Measurements from ENCODE around the gene KCNK15.
"Not testable (repeated sequence)": the region's sequence is repeated elsewhere in the genome, so short reads cannot be mapped to it uniquely, and the experiment has no call there.

The KCNK15 gene

GRCh38 chr20:44745598-44746366 lies at the start of gene KCNK15:
Gene KCNK15 (plus strand): TSS chr20:44745865. CDS start chr20:44745911, 46 bp downstream.
- DNase-seq (ENCODE audit: low read depth in 1 of 2, low spot score in 1 of 2), result peak in 1 of 2 donors; percentile 30

- no peak for DNase-seq (ENCODE audit: low read depth in 1 of 2, low spot score in 1 of 2)
Observed at GRCh38 chr20:44696315-44696714, 49.4 kb upstream of the KCNK15 start.

- not testable (repeated sequence) for DNase-seq (ENCODE audit: low read depth in 1 of 2, low spot score in 1 of 2)
Observed at GRCh38 chr20:44697041-44697440, 48.6 kb upstream of the KCNK15 start.

GRCh38 chr20:44698351-44698750 lies 47.3 kb upstream of the KCNK15 start:
- DNase-seq (ENCODE audit: low read depth in 1 of 2, low spot score in 1 of 2), result no peak

- DNase-seq (ENCODE audit: low read depth in 1 of 2, low spot score in 1 of 2), result no peak
Observed at GRCh38 chr20:44700306-44700705, 45.4 kb upstream of the KCNK15 start.

- no peak for DNase-seq (ENCODE audit: low read depth in 1 of 2, low spot score in 1 of 2)
Observed at GRCh38 chr20:44701118-44701857, 44.4 kb upstream of the KCNK15 start.

GRCh38 chr20:44701858-44702256 lies 43.8 kb upstream of the KCNK15 start:
- no peak for DNase-seq (ENCODE audit: low read depth in 1 of 2, low spot score in 1 of 2)

- no peak for DNase-seq (ENCODE audit: low read depth in 1 of 2, low spot score in 1 of 2)
Observed at GRCh38 chr20:44702776-44703175, 42.9 kb upstream of the KCNK15 start.

GRCh38 chr20:44703183-44703925 lies 42.3 kb upstream of the KCNK15 start:
- no peak for DNase-seq (ENCODE audit: low read depth in 1 of 2, low spot score in 1 of 2)

- no peak for DNase-seq (ENCODE audit: low read depth in 1 of 2, low spot score in 1 of 2)
Observed at GRCh38 chr20:44703956-44704488, 41.6 kb upstream of the KCNK15 start.

- no peak for DNase-seq (ENCODE audit: low read depth in 1 of 2, low spot score in 1 of 2)
Observed at GRCh38 chr20:44704551-44704971, 41.1 kb upstream of the KCNK15 start.

- no peak for DNase-seq (ENCODE audit: low read depth in 1 of 2, low spot score in 1 of 2)
Observed at GRCh38 chr20:44705364-44706094, 40.1 kb upstream of the KCNK15 start.

GRCh38 chr20:44706301-44707017 lies 39.2 kb upstream of the KCNK15 start:
- DNase-seq (ENCODE audit: low read depth in 1 of 2, low spot score in 1 of 2), result no peak

- DNase-seq (ENCODE audit: low read depth in 1 of 2, low spot score in 1 of 2), result no peak
Observed at GRCh38 chr20:44707018-44707579, 38.6 kb upstream of the KCNK15 start.

- DNase-seq (ENCODE audit: low read depth in 1 of 2, low spot score in 1 of 2), result no peak
Observed at GRCh38 chr20:44709380-44709779, 36.3 kb upstream of the KCNK15 start.

GRCh38 chr20:44709797-44710196 lies 35.9 kb upstream of the KCNK15 start:
- no peak for DNase-seq (ENCODE audit: low read depth in 1 of 2, low spot score in 1 of 2)

GRCh38 chr20:44711237-44711636 lies 34.4 kb upstream of the KCNK15 start:
- no peak for DNase-seq (ENCODE audit: low read depth in 1 of 2, low spot score in 1 of 2)

- DNase-seq (ENCODE audit: low read depth in 1 of 2, low spot score in 1 of 2), result no peak
Observed at GRCh38 chr20:44714102-44714700, 31.5 kb upstream of the KCNK15 start.

GRCh38 chr20:44714701-44715498 lies 30.8 kb upstream of the KCNK15 start, which contains the start of gene CCN5:
Gene CCN5 (plus strand): TSS chr20:44715369. CDS start chr20:44715391, 22 bp downstream.
- no peak for DNase-seq (ENCODE audit: low read depth in 1 of 2, low spot score in 1 of 2)
